Vagina (tissue), 2 donors: ENCODE data around the gene KBTBD12.

Experiments
- POLR2AphosphoS5 ChIP-seq, 2 donors: sonication (generic); formaldehyde crosslinking; IDR thresholded peaks; one replicate each; pipeline ENCODE4 v1.9.0; 2017; ENCODE audit warnings: antibody characterized with exemption in 2 of 2, mild to moderate bottlenecking in 2 of 2, low read depth in 1 of 2; ENCODE audit not compliant: insufficient read depth in 1 of 2
- TF ChIP-seq, protein P1 (sequence below), 3 experiments: fragments of 450-650 bp in 2 of 3; fragments of 200-600 bp in 1 of 3; sonication (generic) in 1 of 3; IDR thresholded peaks; one replicate each; pipeline ENCODE4 v1.5.1; 2017 to 2019; ENCODE audit warnings: antibody characterized with exemption in 3 of 3, mild to moderate bottlenecking in 2 of 3, moderate library complexity in 2 of 3

GRCh38 chr3:127988770-127989557 lies 73.9 kb downstream of the KBTBD12 start:
- no peak for TF ChIP-seq POLR2AphosphoS5 (IDR thresholded peaks at IDR 0.05; ENCODE audit: insufficient read depth in 1 of 2, low read depth in 1 of 2)
- TF ChIP-seq, protein P1, sequence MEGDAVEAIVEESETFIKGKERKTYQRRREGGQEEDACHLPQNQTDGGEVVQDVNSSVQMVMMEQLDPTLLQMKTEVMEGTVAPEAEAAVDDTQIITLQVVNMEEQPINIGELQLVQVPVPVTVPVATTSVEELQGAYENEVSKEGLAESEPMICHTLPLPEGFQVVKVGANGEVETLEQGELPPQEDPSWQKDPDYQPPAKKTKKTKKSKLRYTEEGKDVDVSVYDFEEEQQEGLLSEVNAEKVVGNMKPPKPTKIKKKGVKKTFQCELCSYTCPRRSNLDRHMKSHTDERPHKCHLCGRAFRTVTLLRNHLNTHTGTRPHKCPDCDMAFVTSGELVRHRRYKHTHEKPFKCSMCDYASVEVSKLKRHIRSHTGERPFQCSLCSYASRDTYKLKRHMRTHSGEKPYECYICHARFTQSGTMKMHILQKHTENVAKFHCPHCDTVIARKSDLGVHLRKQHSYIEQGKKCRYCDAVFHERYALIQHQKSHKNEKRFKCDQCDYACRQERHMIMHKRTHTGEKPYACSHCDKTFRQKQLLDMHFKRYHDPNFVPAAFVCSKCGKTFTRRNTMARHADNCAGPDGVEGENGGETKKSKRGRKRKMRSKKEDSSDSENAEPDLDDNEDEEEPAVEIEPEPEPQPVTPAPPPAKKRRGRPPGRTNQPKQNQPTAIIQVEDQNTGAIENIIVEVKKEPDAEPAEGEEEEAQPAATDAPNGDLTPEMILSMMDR (IDR thresholded peaks at IDR 0.05) = no peak
